ENCODE results near the gene LRRC37A.
"Not testable (repeated sequence)": the region's sequence is repeated elsewhere in the genome, so short reads cannot be mapped to it uniquely, and the experiment has no call there.

LRRC37A gene

DNA sequence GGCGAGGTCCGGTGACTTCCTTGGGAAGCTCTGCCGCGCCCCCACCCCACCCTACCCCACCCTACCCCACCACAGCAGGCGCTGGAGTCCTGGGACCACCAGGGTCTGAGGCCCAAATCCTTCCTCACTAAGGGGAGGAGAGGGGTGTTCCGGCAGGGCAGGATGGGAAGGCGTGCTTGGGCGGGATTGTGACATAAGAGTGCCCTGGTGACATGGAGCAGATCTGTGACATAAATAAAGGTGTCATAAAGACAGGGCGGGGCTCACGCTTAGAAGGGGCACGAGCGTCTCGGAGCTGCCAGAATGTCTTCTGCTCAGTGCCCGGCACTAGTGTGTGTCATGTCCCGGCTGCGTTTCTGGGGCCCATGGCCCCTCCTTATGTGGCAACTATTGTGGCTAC lies at the start of gene LRRC37A:
Gene LRRC37A (plus strand): TSS at position 301 of the 400 bp plus-strand sequence. CDS start 3 bp downstream, at position 304.
- DNase-seq, result not testable (repeated sequence)

DNA sequence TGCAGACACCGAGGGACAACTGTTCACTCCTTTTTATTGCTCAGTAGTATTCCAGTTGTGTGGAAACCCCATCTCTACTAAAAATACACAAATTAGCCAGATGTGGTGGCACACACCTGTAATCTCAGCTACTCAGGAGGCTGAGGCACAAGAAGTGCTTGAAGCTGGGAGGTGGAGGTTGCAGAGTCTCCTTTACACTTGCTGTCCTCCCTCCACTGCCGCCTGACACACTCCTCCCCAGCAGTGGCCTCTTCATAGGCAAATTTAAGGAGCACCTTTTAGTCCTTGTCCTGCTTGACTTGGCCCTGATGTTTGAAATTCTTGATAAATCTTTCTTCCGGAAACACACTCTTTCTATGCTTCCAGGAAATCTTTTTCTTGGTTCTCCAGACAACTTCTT lies 45.8 kb upstream of the LRRC37A start:
- not testable (repeated sequence) for DNase-seq

DNA sequence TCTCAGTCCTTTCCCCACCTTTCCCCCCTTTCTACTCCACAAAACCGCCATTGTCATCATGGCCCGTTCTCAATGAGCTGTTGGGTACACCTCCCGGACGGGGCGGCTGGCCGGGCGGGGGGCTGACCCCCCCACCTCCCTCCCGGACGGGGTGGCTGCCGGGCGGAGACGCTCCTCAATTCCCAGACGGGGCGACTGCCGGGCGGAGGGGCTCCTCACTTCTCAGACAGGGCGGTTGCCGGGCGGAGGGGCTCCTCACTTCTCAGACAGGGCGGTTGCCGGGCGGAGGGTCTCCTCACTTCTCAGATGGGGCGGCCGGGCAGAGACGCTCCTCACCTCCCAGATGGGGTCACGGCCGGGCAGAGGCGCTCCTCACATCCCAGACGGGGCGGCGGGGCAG lies 42.1 kb upstream of the LRRC37A start:
- not testable (repeated sequence) for DNase-seq

DNA sequence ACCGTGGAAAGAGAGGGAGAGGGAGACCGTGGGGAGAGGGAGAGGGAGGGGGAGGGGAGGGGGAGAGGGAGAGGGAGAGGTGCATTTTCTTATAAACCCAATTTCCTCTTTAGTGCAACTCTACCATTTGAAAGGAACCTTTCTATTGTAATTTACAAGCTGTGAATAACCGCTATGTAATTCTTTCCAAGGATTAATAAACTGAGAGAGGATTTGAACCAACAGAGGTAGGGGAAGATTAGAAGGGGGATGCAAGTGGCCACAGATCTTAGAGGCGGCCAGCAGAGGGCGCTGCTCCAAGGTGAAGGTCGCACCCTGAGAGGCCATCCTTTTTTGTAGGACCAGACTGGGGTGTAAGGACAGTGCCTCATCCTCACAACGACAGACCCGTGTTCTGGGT lies 41.2 kb upstream of the LRRC37A start:
- DNase-seq, result peak in 1 of 2 experiments; percentile 26

DNA sequence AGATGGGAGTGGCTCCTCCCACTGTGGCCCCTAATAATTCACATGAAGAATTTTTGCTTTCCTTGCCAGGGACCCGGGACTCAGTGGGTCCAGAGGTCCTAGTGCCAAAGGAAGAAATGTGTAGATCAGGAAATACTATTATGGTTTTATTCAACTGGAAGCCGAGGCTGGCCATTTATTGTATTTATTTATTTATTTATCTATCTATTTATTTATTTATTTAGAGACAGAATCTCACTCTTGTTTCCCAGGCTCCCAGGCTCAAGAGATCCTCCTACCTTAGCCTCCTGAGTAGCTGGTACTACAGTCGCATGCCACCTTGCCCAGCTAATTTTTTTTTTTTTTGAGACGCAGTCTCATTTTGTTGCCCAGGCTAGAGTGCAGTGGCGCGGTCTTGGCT lies 40.7 kb upstream of the LRRC37A start:
- DNase-seq, result not testable (repeated sequence)

DNA sequence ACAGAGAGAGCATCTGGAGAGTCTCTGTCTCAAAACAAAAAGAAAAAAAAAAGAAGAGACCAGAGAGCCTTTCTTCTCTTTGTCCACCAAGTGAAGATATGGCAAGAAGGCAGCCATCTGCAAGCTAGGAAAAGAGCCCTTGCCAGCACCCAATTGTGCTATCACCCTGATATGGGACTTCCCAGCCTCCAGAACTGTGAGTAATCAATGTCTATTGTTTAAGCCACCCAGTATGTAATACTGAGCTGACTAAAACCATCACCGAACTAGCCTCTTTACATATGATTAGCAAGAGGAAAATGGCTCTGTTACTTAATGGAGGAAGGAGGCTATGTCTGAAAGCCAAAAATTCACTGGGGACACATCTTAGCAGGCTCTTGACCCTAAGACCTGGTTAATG lies 38.6 kb upstream of the LRRC37A start:
- not testable (repeated sequence) for DNase-seq

DNA sequence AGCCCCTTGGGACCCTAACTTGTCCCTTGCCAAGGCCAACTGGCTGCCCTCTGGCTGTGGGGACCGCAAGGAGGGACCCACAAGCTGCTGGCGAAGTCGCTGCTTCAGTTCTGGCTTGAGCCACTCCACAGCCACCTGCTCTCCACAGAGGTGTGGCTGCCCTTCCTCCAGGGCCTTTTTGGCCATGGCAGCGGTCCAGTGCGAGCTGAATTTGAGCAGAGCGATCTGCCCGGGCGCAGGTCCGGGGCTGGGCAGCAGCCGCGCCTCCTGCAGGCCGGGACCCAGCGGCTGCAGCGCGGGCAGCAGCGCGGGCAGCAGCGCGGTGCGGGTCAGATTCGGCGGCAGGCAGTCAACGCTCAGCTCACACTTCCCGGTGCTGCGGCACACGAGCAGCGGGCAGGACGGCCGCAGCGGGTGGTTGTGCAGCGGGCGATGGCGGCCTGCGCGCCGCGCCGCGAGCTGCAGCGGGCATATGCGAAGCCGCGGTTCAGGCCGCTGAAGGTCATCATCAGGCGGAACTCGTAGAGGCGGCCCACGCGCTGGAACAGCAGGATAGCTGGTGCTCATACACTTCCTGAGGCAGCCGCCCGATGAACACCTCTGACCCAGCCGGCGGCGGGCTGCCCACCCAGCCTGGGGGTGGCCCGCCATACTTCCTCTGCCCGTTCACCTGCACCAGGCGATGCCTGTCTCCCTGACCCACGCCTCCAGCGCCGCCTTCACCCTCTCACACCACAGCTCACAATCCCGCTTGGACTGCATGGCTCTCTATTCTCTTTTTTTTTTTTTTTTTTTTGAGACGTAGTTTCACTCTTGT lies 34.9 kb upstream of the LRRC37A start:
- DNase-seq, result not testable (repeated sequence)

DNA sequence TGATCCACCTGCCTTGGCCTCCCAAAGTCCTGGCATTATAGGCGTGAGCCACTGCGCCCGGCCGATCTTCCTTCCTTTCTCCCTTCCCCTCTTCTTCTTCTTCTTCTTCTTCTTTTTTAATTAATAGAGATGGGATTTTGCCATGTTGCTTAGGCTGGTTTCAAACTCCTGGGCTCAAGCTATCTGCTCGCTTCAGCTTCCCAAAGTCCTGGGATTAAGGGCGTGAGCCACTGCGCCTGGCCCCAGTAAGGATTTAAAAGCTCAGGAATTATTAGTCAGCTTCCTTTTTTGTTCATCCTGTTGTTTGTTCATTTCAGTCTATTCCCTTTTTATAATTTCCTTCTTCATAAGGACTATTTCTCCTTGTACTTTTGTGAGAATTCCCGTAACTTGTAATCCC lies 32.7 kb upstream of the LRRC37A start:
- no peak for DNase-seq

DNA sequence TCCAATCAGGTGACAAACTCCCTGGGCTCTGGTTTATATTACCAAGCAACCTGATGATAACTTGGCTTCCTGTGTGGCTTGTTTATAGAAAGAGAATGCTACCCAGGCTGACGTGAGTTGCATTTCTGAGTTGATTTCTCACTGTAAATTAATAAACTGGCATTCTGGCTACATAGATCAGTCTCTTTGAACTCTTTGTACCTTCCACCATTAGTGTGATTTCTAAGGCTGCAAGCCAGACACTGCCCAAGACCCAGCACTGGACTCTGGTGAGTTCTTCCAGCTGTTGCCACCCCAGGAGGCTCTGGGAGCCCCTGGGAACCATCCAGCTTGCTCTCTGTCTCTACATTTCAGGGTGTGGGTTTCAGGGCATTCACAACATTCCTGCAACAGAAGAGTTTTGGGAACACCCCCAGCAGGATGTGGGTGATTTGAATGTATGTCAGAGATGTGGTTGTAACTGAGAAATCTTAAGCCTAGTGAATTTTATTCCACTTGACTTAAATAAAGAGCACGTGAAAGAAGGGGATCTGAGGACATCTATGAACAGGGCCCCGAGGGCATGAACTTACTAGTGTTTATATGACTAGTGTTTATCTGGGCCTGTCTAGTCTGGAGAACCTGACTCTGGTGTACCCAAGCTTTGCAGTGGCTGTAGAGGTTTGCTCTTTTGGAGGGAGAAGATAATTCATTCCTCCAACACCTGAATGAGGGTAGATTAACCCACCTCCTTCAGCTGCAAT lies 30.3 kb upstream of the LRRC37A start:
- DNase-seq, result no peak

DNA sequence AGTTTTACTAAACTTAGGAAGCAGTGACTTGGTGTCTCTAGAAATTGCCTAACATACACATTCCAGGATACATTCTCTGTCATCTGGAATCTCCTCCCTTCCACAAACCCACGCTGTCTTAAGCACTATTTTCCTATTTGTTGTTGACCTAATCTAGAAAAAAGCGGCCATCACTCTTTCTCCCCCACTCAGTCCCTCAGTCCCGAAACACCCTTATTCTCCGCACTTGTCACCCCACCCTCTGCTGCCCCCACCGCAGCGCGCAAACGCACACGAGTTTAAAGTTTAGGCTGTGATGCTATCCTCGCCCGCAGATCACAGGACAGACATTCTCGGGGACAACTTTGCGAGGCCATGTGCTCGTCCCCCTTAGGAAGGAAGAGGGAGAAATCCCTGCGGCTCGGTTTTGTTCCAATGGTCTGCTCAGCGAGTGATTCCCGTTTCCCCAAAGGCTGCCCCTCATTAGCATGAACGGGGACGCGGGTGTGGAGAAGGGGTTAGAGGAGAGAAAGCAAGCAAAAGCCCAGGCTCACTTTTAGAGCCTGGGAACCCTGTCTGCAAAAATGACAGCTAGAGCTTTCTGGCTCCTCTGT lies 28.8 kb upstream of the LRRC37A start:
- DNase-seq, result not testable (repeated sequence)

DNA sequence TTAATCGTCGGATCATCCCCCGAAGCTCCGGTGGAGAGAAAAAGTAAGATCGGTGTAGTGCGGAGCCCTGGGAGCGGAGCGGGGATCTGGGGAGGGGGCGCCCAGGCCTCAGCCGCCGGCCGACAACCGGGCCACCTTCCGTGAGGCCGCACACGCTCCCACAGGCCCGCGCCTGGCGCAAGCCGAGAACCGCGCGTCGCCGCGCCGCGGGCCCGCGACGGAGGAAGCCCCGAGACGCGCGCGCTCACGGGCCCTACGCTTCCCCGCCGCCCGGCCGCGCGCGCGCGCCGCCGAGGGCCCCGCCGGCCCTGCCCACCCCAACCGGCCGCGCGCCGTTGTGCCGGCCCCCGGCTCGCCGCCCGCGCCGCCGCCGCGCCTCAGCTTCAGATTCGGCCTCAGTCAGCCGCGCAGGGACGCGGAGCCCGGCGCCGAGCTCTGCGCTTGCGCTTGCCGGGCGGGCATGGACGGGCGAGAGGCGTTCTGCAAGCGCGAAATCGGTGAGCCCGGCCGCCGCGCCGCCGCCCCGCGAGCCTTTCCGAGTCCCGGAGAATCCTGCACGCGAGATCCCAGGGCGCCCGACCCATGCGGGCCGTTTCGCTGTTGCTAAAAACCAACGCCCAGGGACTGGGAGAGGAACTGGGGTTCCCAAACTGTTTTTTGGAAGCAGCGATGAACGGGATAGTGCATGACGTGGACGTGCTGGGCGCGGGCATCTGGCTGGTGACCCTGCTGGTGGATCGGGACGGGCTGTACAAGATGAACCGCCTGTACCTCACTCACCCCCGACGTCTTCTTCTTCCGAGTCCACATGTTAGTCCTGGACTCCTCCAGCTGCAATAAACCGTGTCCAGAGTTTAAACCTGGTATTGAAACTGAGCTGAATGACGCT lies 28.0 kb upstream of the LRRC37A start:
- DNase-seq, result peak; percentile 61 to 88

DNA sequence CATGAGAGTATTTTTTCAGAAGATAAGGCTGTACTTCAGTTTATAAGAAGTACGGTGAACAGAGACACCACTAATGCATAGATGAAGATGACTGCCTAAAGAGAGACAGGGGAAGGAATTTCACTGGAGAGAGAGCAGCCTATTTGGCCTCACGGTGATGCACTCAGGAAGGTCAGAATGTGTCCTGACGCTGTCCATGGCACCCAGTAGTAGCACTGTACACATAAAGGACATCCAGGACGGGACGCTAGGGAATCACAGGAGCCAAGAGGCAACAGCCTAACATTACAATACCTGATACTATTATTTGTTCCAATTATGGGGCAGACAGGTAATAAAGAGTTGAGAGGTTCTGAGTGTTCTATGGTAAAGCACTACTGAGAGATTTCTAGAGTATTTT lies 24.9 kb upstream of the LRRC37A start:
- DNase-seq, result no peak

DNA sequence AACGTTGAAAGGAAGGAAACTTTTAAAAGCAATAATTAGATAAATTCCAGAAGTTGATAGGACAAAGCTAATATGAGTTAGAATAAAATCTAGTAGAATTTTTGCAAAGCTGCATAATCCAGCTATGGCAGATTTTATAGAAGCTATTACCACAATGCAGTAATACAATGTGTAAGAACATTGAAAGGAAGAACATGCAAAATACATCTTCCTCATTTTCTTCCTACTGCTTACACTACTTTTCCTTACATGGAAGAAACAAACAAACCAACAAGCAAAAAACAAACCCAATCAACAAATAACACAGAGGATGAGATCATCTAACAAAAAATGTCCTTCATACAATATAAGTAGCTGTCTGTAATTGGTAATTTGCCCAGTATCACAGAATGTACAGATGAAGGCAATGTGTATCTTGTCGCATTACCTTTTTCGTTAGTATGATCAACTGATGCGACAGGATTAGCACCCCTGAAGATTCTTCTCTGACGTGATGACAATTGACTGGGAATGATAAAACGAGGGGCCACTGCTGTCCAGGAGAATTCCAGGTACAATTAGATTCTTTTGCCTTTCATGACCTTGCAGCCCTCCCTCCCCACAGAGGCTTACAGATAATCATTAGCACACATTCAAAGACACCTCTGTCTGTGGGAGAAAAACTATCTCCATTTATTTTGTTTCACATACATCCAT lies 21.2 kb upstream of the LRRC37A start:
- no peak for DNase-seq

DNA sequence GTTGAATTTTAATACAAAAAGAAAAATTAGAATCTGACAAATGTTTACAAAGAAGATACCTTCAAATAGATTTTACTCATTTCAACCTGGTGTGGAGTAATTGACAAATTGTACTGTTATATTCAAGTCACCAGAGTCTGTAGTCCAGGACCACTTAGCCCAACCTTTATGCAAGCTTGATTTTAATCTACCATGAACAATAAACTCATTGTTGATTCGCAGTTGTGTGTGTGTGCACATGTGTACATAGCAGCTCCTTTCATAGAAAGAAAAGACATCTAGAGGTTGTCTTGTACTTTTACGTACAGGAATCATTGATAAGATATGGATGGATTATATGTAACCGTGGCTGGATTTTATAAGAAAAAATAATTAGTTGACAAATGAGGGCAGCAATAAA lies 20.7 kb upstream of the LRRC37A start:
- no peak for DNase-seq

DNA sequence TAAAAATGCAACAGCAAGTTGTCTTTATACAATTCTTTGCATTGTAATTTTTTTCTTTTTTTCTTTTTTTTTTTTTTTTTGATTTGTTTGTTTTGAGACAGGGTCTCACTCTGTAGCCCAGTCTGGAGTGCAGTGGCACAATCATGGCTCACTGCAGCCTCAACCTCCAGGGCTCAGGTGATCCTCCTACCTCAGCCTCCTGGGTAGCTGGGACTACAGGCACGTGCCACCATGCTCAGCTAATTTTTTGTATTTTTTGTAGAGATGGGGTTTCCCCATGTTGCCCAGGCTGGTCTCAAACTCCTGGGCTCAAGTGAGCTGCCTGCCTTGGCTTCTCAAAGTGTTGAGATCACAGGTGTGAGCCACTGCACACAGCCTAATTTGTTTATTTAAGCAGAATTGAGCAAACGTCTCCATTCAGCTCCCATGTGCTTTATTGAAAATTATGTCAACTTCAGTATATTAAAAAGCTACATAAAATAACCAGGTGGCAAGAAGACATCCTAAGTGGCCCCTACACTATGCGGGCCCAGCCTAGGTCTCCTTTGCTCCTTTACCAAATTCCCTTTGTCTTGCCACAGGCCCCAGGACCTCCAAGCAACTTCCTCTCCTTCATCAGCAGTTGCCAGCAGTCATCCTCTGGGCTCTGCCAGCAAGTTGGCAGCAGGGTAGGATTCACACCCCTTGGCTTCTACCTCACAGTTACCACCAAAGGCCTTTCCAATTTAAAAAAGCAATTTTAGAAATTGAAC lies 18.0 kb upstream of the LRRC37A start:
- not testable (repeated sequence) for DNase-seq

DNA sequence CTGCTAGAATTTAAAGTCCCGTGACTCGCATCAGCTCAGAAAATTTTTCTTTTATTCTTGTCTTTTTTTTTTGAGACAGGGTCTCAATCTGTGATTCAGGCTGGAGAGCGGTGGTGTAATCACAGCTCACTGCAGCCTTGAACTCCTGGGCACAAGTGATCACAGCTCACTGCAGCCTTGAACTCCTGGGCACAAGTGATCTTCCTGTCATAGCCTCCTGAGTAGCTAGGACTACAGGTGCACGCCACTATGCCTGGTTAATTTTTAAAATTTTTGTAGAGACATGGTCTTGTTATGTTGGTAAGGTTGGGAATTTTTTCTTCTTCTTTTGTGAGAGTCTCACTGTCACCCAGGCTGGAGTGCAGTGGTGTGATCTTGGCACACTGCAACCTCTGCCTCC lies 13.6 kb upstream of the LRRC37A start:
- DNase-seq, result not testable (repeated sequence)

DNA sequence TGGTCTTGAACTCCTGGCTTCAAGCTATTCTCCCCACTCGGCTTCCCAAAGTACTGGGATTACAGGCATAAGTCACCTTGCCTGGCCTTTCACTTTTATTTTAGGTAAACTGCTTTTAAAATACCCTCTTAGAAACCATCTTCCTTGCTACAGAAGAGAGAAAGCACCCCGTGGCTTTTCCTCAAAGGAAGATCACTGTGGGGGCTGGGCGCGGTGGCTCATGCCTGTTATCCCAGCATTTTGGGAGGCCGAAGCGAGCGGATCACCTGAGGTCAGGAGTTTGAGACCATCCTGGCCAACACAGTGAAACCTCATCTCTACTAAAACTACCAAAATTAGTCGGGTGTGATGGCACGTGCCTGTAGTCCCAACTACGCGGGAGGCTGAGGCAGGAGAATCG lies 12.3 kb upstream of the LRRC37A start:
- DNase-seq, result not testable (repeated sequence)

DNA sequence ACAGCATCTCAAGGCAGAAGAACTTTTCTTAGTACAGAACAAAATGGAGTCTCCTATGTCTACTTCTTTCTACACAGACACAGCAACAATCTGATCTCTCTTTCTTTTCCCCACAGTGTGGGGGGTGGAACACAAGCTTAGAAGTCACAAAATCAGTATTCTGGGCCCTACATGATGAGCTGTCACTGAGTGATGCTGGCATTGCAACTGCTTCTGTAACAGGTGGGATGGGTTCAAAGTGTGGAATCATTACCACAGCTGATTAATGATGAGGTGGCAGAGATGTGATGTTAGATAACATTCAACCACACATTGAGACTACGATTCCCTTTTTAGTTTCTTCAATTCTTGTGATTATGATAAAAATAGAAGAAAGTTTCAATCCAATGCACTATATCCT lies 10.5 kb upstream of the LRRC37A start:
- DNase-seq, result not testable (repeated sequence)

DNA sequence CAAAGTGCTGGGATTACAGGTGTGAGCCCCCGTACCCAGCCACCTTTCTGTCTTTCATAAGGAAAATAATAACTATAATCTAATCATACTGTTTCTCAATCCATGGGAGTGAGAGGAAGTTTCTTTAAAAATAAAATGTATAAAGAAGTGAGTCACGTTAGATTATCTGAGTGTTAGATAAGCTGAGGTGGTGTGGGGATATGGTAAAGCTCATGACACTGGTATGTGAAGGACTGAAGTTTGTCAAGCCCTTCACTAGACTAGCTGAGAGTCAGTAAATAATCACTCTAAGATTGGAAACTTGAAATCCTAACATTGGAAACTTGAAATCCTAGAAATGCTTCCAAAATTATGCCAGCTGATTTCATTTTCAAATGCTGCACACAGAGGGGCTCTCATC lies 9.4 kb upstream of the LRRC37A start:
- not testable (repeated sequence) for DNase-seq

DNA sequence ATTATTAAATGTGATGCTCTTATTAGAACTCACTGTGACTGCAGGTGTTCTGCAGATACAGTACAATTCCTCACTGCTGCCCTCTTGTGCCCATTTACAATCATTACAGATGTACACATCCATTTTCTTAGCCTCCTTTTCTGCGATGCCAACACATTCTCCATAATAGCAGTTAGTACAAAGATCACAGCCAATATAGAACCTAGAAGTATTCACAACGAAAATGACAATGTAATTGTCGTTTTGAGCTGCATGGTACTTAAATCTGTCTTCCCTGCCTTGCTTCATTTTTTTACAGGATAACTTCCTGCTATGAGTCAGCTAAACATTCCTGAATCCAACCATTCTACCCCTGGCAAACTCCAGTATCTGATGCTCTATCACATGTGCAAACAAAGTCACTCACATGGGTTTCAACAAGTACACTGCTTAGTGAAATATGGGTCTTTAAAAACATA lies 8.1 kb upstream of the LRRC37A start:
- DNase-seq, result peak; percentile 17 to 62

DNA sequence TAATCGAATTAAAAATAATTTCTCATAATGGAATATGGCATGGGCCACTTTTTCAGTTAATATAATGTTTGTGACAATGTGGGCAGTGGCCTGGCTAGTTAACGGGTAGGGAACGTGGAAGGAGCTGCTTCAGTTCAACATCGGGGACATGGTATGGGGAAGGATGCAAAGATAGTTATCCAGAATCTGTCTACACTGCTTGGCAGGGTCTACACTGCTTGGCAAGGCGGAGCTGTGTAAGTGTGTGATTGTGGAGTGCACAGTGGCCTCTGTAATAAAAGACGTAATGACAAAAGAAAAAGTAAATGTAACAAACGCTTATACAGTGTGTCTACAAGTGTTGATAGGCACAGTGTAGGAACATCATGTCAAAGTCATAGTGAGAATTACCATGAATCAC lies 7.3 kb upstream of the LRRC37A start:
- DNase-seq, result not testable (repeated sequence)

All from NCI-H1930 (cell line).